Spleen (tissue), 7 donors: Measurements from ENCODE around the gene C16orf90.

Source experiments
- CTCF ChIP-seq, 11 experiments: fragments of 200-600 bp in 7 of 11; fragments of 450-650 bp in 4 of 11; sonication (generic) in 4 of 11; IDR thresholded peaks in 8 of 11; conservative IDR thresholded peaks in 3 of 11; 1 replicate in 7 of 11; 2 replicates in 4 of 11; pipeline versions ENCODE4 v1.4.0 to v1.8.0; 2016 to 2021; ENCODE audit warnings: antibody characterized with exemption in 11 of 11, inconsistent platforms in 4 of 11, mild to moderate bottlenecking in 1 of 11
- POLR2A ChIP-seq, 3 donors: fragments of 450-650 bp; IDR thresholded peaks; one replicate each; pipeline ENCODE4 v1.5.1; 2017; ENCODE audit warnings: antibody characterized with exemption in 3 of 3, mild to moderate bottlenecking in 1 of 3
- POLR2AphosphoS5 ChIP-seq, 3 donors: sonication (generic); formaldehyde crosslinking; IDR thresholded peaks; one replicate each; pipeline ENCODE4 v1.5.1; 2017; ENCODE audit warnings: antibody characterized with exemption in 3 of 3
- donor health status: DM: no; HTN: no; CAD: no; lungs with moderate emphysema.
- donor health status: DM: no; HTN: no; CAD: no.
- donor health status: DM: no; HTN: no; CAD: no.

- no peak for TF ChIP-seq CTCF (IDR thresholded peaks at IDR 0.05 in 8 of 11, conservative IDR thresholded peaks at IDR 0.05 in 3 of 11)
- no peak for TF ChIP-seq POLR2A (IDR thresholded peaks at IDR 0.05)
- no peak for TF ChIP-seq POLR2AphosphoS5 (IDR thresholded peaks at IDR 0.05)
These were observed 14.2 kb downstream of the C16orf90 start for GRCh38 chr16:3480901-3481695.
